Transverse colon (tissue), 4 donors: ENCODE measurements around the gene NHERF1. TPM values are rescaled to one million over a fixed set of nuclear protein-coding genes. Genes with fewer than 3 reads are reported as not detected.

Experiments
- DNase-seq: peaks from one replicate; pipeline ENCODE4 v3.0.0-alpha.2; 2019
- H3K27ac ChIP-seq, 4 donors: fragments of 200-600 bp; sonication (generic); 2 replicates each; pipeline ENCODE4 v1.5.1; 2016 to 2018; ENCODE audit warnings: inconsistent platforms in 4 of 4
- H3K27me3 ChIP-seq: fragments of 200-600 bp; sonication (generic); 2 replicates; pipeline ENCODE4 v1.5.1; 2017; ENCODE audit warnings: inconsistent platforms
- H3K36me3 ChIP-seq, 4 donors: fragments of 200-600 bp; sonication (generic); 2 replicates each; pipeline ENCODE4 v1.5.1; 2017 to 2019; ENCODE audit warnings: inconsistent platforms in 4 of 4
- H3K4me1 ChIP-seq, 4 donors: fragments of 200-600 bp; sonication (generic); 2 replicates each; pipeline ENCODE4 v1.5.1; 2017 to 2020; ENCODE audit warnings: inconsistent platforms in 4 of 4
- H3K4me3 ChIP-seq, 4 donors: fragments of 200-600 bp; sonication (generic); 1 replicate in 1 of 4; 2 replicates in 3 of 4; pipeline versions ENCODE4 v1.5.1 to v1.6.1; 2017 to 2019; ENCODE audit warnings: inconsistent platforms in 4 of 4
- H3K9me3 ChIP-seq, 2 donors: fragments of 200-600 bp; sonication (generic); 2 replicates each; pipeline ENCODE4 v1.5.1; 2017 to 2019; ENCODE audit warnings: inconsistent platforms in 2 of 2
- EP300 ChIP-seq: sonication (generic); formaldehyde crosslinking; IDR thresholded peaks from one replicate; pipeline ENCODE4 v1.6.1; 2017; ENCODE audit warnings: antibody characterized with exemption, low read depth
- POLR2A ChIP-seq: fragments of 450-650 bp; IDR thresholded peaks from one replicate; pipeline ENCODE4 v1.6.1; 2016; ENCODE audit warnings: antibody characterized with exemption, mild to moderate bottlenecking, moderate library complexity
- POLR2AphosphoS5 ChIP-seq, 3 donors: sonication (generic); formaldehyde crosslinking; IDR thresholded peaks; one replicate each; pipeline ENCODE4 v1.6.1; 2016; ENCODE audit warnings: antibody characterized with exemption in 3 of 3
- WGBS, 2 donors: methylation state at CpG; one replicate each; pipeline ENCODE4 v1.1.5; 2018; ENCODE audit warnings: low coverage in 1 of 2; 5-methylcytosine and 5-hydroxymethylcytosine counted together
- in situ Hi-C, 4 donors: fragments of 200-750 bp; cut with MboI; loops; one replicate each; pipeline versions ENCODE4 v1.15.0 to v1.15.1; 2017; ENCODE audit warnings: low sequenced_read_pairs in 3 of 4, low pct_ligation_motif_present in 1 of 4, low pct_unique_long_range_greater_than_20kb in 1 of 4
- intact Hi-C: fragments of 100-400 bp; cut with DNase I; formaldehyde crosslinking; loops from one replicate; pipeline ENCODE4 v1.15.1; 2023; ENCODE audit warnings: low total_unique reads
- total RNA-seq, 4 donors: library from RNA; depleted of rRNA; stranded (reverse); fragments of >200 nt; gene quantifications; one replicate each; pipeline ENCODE4 v1.1.0, GENCODE V29; 2016
- TF ChIP-seq, protein P1 (sequence below), 5 experiments: fragments of 200-600 bp in 3 of 5; fragments of 450-650 bp in 2 of 5; sonication (generic) in 3 of 5; IDR thresholded peaks; 1 replicate in 2 of 5; 2 replicates in 3 of 5; pipeline ENCODE4 v1.5.1; 2016 to 2017; ENCODE audit warnings: antibody characterized with exemption in 5 of 5, inconsistent platforms in 3 of 5, mild to moderate bottlenecking in 2 of 5, moderate library complexity in 1 of 5

Gene NHERF1
- total RNA-seq, 4 donors from 2014 or later = 118 to 463 (median 233) TPM

DNA sequence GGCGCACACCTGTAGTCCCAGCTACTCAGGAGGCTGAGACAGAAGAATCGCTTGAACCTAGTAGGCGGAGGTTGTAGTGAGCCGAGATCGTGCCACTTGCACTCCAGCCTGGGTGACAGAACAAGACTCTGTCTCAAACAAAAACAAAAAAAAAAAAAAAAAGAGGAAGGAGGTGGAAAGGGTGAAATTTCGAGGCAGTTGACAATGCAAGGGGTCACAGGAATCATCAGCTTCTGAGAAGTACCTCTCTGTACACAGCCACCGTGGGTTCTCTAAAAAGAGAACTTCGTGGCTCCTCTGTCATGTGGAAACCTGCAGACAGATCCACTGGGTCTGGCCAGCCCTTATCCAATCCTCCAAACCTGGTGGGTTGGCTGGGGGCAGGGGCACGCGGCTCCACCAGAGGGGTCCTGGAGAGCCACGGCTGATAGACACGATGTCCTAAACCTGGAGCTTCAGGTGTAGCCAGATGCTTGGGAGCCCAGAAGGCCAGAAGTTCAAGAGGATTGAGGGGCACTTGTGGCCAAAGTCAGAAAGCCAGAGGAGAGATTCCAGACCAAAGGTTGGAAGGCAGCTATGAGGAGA is 35.2 kb upstream of the NHERF1 start:
- intact Hi-C loops = no loop called here
- Histone ChIP-seq H3K4me1 (peaks cover 0 to 5% (median 2%) of the 10 kb centered on the region in 4 donors), H3K27ac (no peak overlapping the region), H3K4me3 (no peak overlapping the region), H3K9me3 (no peaks in the 10 kb centered on the region), H3K27me3 (peaks cover 7% of the 10 kb centered on the region), H3K36me3 (no peaks in the 10 kb centered on the region)
- DNase-seq = no peak
- WGBS, 2 donors = 49 to 81% methylated on average over 4 to 12 of the region's 12 CpGs
- TF ChIP-seq, protein P1, sequence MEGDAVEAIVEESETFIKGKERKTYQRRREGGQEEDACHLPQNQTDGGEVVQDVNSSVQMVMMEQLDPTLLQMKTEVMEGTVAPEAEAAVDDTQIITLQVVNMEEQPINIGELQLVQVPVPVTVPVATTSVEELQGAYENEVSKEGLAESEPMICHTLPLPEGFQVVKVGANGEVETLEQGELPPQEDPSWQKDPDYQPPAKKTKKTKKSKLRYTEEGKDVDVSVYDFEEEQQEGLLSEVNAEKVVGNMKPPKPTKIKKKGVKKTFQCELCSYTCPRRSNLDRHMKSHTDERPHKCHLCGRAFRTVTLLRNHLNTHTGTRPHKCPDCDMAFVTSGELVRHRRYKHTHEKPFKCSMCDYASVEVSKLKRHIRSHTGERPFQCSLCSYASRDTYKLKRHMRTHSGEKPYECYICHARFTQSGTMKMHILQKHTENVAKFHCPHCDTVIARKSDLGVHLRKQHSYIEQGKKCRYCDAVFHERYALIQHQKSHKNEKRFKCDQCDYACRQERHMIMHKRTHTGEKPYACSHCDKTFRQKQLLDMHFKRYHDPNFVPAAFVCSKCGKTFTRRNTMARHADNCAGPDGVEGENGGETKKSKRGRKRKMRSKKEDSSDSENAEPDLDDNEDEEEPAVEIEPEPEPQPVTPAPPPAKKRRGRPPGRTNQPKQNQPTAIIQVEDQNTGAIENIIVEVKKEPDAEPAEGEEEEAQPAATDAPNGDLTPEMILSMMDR (IDR thresholded peaks at IDR 0.05) = no peak
- TF ChIP-seq EP300 = no peak
- no peak for TF ChIP-seq POLR2A
- no peak for TF ChIP-seq POLR2AphosphoS5 (IDR thresholded peaks at IDR 0.05)
- in situ Hi-C loops = no loop called here

DNA sequence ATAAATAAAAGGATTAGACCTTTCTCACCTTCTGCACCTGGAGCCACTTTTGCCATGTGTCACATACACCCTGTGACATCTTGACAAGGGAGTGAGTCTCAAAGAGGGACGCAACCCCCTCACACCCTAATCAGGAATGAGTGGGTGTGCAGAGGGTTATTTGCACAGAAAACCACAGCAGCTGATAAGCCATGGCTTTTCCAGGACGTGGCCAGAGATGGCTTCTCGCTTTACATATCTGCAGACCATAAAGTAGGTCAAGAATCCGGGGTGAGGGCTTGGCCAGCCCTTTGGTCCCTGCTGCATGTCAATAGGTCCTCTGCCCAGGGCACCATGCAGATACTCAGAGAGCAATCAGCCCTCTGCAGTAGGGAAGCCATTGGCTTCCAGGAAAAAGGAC is 33.3 kb upstream of the NHERF1 start:
- peaks cover 7% of the 10 kb centered on the region for H3K27me3 ChIP-seq
- intact Hi-C loops = no loop called here
- H3K9me3 ChIP-seq = no peaks in the 10 kb centered on the region
- no peak overlapping the region for H3K27ac ChIP-seq
- peaks cover 0 to 5% (median 2%) of the 10 kb centered on the region in 4 donors for H3K4me1 ChIP-seq
- H3K4me3 ChIP-seq = no peak overlapping the region
- no peak for DNase-seq
- H3K36me3 ChIP-seq = no peaks in the 10 kb centered on the region
- in situ Hi-C loops = no loop called here
- WGBS, 2 donors = 21 to 31% methylated on average over 4 of the region's 4 CpGs
- TF ChIP-seq POLR2A (no peak), EP300 (no peak), POLR2AphosphoS5 (IDR thresholded peaks at IDR 0.05) (no peak)
- TF ChIP-seq, protein P1 (IDR thresholded peaks at IDR 0.05) = no peak

GRCh38 chr17:74720506-74720905 is 27.9 kb upstream of the NHERF1 start:
- TF ChIP-seq POLR2AphosphoS5 (IDR thresholded peaks at IDR 0.05) = no peak
- TF ChIP-seq, protein P1 (IDR thresholded peaks at IDR 0.05) = no peak
- TF ChIP-seq POLR2A = no peak
- no peak for TF ChIP-seq EP300
- intact Hi-C loops (no loop called here), in situ Hi-C loops (no loop called here)
- 83 to 90% methylated on average over 3 to 4 of the region's 4 CpGs for whole genome bisulfite sequencing, 2 donors
- no peaks in the 10 kb centered on the region for H3K4me1 ChIP-seq
- no peak overlapping the region for H3K4me3 ChIP-seq
- H3K27me3 ChIP-seq = no peaks in the 10 kb centered on the region
- no peak for DNase-seq
- H3K27ac ChIP-seq = no peak overlapping the region
- H3K36me3 ChIP-seq = no peaks in the 10 kb centered on the region
- H3K9me3 ChIP-seq = no peaks in the 10 kb centered on the region

GRCh38 chr17:74722782-74723181 is 25.6 kb upstream of the NHERF1 start:
- no peak overlapping the region for H3K27ac ChIP-seq
- TF ChIP-seq, protein P1 (IDR thresholded peaks at IDR 0.05) = no peak
- TF ChIP-seq POLR2A (no peak), POLR2AphosphoS5 (IDR thresholded peaks at IDR 0.05) (no peak), EP300 (no peak)
- H3K4me1 ChIP-seq = no peaks in the 10 kb centered on the region
- intact Hi-C loops (no loop called here), in situ Hi-C loops (no loop called here)
- no peak for DNase-seq
- H3K9me3 ChIP-seq = no peaks in the 10 kb centered on the region
- no peaks in the 10 kb centered on the region for H3K36me3 ChIP-seq
- no peak overlapping the region for H3K4me3 ChIP-seq
- H3K27me3 ChIP-seq = no peaks in the 10 kb centered on the region
- WGBS, 2 donors = 72 to 87% methylated on average over 4 of the region's 4 CpGs
